Skin of body (tissue), 2 donors: ENCODE measurements around the gene PRKN. TPM values are rescaled to one million over a fixed set of nuclear protein-coding genes. Genes with fewer than 3 reads are reported as not detected.
A peak's percentile ranks its signal among the peaks of the same experiment; 100 is the strongest.
"Not testable (repeated sequence)": the region's sequence is repeated elsewhere in the genome, so short reads cannot be mapped to it uniquely, and the experiment has no call there.

ENCODE experiments used
- DNase-seq: peaks from one replicate; lab custom pipeline; 2025; lab: John Stamatoyannopoulos, UW
- total RNA-seq: library from RNA; depleted of rRNA; stranded (reverse); fragments of >200 nt; gene quantifications from one replicate; pipeline ENCODE4 v1.2.3, GENCODE V29; 2014

Gene PRKN
- total RNA-seq, 1 donor from 2014 or later, result 5.2 TPM

GRCh38 chr6:161861061-161861460, 866.5 kb downstream of the PRKN start:
- DNase-seq, result not testable (repeated sequence)

GRCh38 chr6:161853657-161854056, 873.9 kb downstream of the PRKN start:
- DNase-seq, result no peak

GRCh38 chr6:161851486-161851885, 876.1 kb downstream of the PRKN start:
- not testable (repeated sequence) for DNase-seq

GRCh38 chr6:161850562-161850961, 877.0 kb downstream of the PRKN start:
- DNase-seq, result no peak

GRCh38 chr6:161847628-161848027, 879.9 kb downstream of the PRKN start:
- no peak for DNase-seq

GRCh38 chr6:161844804-161845203, 882.8 kb downstream of the PRKN start:
- DNase-seq, result no peak

- no peak for DNase-seq
These were observed 884.5 kb downstream of the PRKN start for GRCh38 chr6:161843066-161843465.

GRCh38 chr6:161840380-161840779, 887.2 kb downstream of the PRKN start:
- DNase-seq, result no peak

- DNase-seq, result peak; percentile 10
These were observed 889.1 kb downstream of the PRKN start for GRCh38 chr6:161838306-161839035.

- DNase-seq, result no peak
These were observed 889.7 kb downstream of the PRKN start for GRCh38 chr6:161837854-161838253.

GRCh38 chr6:161837449-161837735, 890.2 kb downstream of the PRKN start:
- no peak for DNase-seq

GRCh38 chr6:161836643-161837448, 890.7 kb downstream of the PRKN start:
- peak; percentile 10 for DNase-seq

- peak; percentile 75 for DNase-seq
These were observed 891.9 kb downstream of the PRKN start for GRCh38 chr6:161835500-161836215.

- no peak for DNase-seq
These were observed 893.1 kb downstream of the PRKN start for GRCh38 chr6:161834426-161834825.

- DNase-seq, result no peak
These were observed 894.3 kb downstream of the PRKN start for GRCh38 chr6:161833099-161833860.

GRCh38 chr6:161832622-161833021, 894.9 kb downstream of the PRKN start:
- no peak for DNase-seq

- DNase-seq, result no peak
These were observed 896.5 kb downstream of the PRKN start for GRCh38 chr6:161830866-161831616.

GRCh38 chr6:161829291-161829729, 898.3 kb downstream of the PRKN start:
- no peak for DNase-seq

GRCh38 chr6:161828355-161828754, 899.2 kb downstream of the PRKN start:
- DNase-seq, result no peak

GRCh38 chr6:161826512-161826911, 901.1 kb downstream of the PRKN start:
- DNase-seq, result no peak

GRCh38 chr6:161822204-161822603, 905.4 kb downstream of the PRKN start:
- not testable (repeated sequence) for DNase-seq
